Activated CD8-positive, alpha-beta memory T cell treated with anti-CD3 and anti-CD28 coated beads, Interleukin-2, amount 50 U/mL, for 1 hour (primary cell): ENCODE measurements around the gene KRTAP4-5.
"Not testable (repeated sequence)": the region's sequence is repeated elsewhere in the genome, so short reads cannot be mapped to it uniquely, and the experiment has no call there.

Source experiments
- DNase-seq: peaks from one replicate; pipeline ENCODE4 v3.0.0-alpha.2; 2020; ENCODE audit errors: extremely low read depth

Gene KRTAP4-5

DNA sequence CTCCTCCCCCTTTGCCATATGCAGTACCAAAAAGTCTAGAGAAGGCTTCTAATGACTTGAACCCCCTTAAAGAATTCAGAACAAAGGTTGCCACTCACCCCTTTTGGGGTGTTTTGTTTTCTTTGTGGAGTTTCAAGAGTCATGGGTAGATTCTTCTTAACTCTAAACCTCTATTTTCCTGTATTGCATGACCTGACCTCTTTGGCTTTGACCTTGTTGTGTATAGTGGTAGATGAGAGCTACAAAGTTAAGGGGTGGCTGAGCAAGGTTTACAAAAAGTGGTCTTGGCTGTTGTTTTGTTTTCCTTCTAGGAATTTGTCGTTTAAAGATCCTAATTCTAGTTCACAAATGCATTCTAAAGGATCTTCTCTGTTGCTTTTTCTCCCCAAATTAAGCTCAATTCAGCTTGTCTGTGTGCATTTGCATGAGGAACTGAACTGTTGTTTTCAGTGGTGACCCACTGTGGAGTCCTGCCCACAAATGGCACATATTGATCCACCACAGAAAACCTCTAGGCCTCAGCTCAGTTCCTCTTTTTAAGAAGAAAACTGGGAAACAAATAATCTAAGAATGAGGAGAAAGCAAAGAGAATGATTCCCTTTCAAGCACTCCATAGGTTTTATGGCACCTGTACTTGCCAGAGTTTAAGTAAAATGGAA is 40.8 kb downstream of the KRTAP4-5 start:
- not testable (repeated sequence) for DNase-seq

DNA sequence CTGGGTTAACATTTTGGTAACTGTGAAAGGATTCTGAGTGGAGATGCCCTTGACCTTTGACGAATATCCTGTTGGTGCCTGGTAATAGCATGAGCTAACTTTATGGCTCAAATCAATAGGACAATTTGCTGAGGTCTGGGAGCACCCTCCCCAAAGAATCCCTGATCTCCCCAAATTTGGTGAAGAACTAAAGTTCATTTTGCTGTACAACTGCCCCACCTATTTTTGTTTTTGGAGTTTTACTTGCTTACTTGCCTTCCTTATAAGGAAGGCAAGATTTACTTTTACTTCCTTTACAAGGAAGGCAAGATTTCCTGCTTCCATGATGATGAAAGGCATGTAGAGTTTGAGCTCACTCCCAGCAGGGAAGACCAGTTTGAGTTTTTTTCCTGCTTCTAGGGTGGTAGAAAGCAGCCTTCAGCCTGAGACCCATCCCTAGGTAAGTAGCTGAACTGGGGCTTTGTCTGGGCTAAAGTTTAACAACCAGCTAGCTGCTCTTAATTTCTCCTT is 41.6 kb downstream of the KRTAP4-5 start:
- DNase-seq, result no peak

- not testable (repeated sequence) for DNase-seq
Observed at GRCh38 chr17:41105347-41105746, 44.3 kb downstream of the KRTAP4-5 start, which contains the start of gene KRTAP4-9. KRTAP4-9 (plus strand) TSS chr17:41105389; CDS start chr17:41105389, 0 bp downstream.

- not testable (repeated sequence) for DNase-seq
Observed at GRCh38 chr17:41104386-41105038, 45.1 kb downstream of the KRTAP4-5 start.

- DNase-seq, result no peak
Observed at GRCh38 chr17:41103896-41104295, 45.7 kb downstream of the KRTAP4-5 start.

- DNase-seq, result no peak
Observed at GRCh38 chr17:41101586-41102259, 47.9 kb downstream of the KRTAP4-5 start, which contains the start of gene KRTAP4-16. KRTAP4-16 (minus strand) TSS chr17:41102209; CDS start chr17:41102209, 0 bp downstream.

DNA sequence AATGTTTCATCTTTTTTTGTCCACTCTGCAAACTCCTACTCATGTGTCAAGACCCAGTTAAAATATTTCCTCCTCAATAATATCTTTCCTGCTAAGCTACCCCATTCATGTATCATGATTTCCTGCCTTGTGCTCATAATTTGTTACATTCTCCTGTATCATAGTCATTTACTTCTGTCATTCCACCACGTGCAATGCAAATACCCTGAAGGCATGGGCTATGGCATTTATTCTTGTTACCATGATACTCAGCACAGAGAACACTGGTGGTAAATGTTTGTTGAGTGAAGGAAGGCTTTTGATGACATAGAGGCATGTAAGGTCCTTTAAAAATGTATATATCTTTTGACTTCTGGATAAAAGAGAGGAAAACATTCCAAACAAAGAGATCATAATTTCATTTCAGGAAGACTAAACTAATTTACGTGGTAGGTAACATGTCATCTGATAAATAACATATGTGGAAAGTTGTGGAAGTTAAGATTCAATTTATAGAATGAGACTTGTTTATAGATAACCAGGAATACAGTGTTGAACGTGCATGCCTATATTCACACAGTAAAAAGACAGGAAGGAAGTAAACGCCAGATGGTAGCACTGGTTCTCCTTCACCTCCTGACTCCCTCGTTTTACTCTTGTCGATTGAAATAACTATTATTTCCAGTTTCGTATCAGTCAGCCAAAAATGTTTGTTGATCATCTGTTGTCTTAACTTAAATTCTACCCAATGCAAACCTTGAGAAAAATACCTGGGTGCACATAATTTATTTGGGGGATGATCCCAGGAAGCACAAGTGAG is 49.7 kb downstream of the KRTAP4-5 start:
- DNase-seq, result not testable (repeated sequence)
